WI38 (cell line): Measurements from ENCODE around the gene PDK4.

Source experiments
- H3K4me3 ChIP-seq: 2 replicates; pipeline ENCODE4 v1.5.1; 2011; ENCODE audit warnings: low read depth, mild to moderate bottlenecking, control low read depth, low read length
- CTCF ChIP-seq: IDR thresholded peaks from 2 replicates; pipeline ENCODE4 v1.5.1; 2012; ENCODE audit warnings: low read depth, mild to moderate bottlenecking, control low read depth, low read length

Gene PDK4

GRCh38 chr7:95602421-95602820 is 6.1 kb upstream of the PDK4 start:
- no peak for TF ChIP-seq CTCF
- no peak overlapping the region for H3K4me3 ChIP-seq

GRCh38 chr7:95601316-95601715 is 5.0 kb upstream of the PDK4 start:
- no peak for TF ChIP-seq CTCF
- no peak overlapping the region for H3K4me3 ChIP-seq

- no peak for TF ChIP-seq CTCF
These were observed 2.8 kb upstream of the PDK4 start for GRCh38 chr7:95599069-95599468.

GRCh38 chr7:95598511-95598910 is 2.2 kb upstream of the PDK4 start:
- H3K4me3 ChIP-seq = no peak overlapping the region
- TF ChIP-seq CTCF = no peak

More at GRCh38 chr7:95599069-95599468, 2.8 kb upstream of the PDK4 start:
- H3K4me3 ChIP-seq = no peak overlapping the region

- H3K4me3 ChIP-seq = no peak overlapping the region
These were observed 544 bp downstream of the PDK4 start for GRCh38 chr7:95595746-95596197.

GRCh38 chr7:95594185-95594584 is 2.1 kb downstream of the PDK4 start:
- no peak for TF ChIP-seq CTCF
- no peak overlapping the region for H3K4me3 ChIP-seq

More at GRCh38 chr7:95595746-95596197, 544 bp downstream of the PDK4 start:
- no peak for TF ChIP-seq CTCF

- H3K4me3 ChIP-seq = no peak overlapping the region
- no peak for TF ChIP-seq CTCF
These were observed 3.0 kb downstream of the PDK4 start for GRCh38 chr7:95593343-95593742.
